Measurements from ENCODE around the gene MMP17.

The MMP17 gene

GRCh38 chr12:131833896-131834641 is 5.9 kb downstream of the MMP17 start:
- no peak for DNase-seq (ENCODE audit: low spot score)
- in situ Hi-C loops (cut with MboI; ENCODE audit: low sequenced_read_pairs, unreplicated experiment): no loop called here
- peak; percentile 25 for TF ChIP-seq CTCF (IDR thresholded peaks at IDR 0.05; ENCODE audit: borderline replicate concordance, control extremely low read depth, extremely low read depth, insufficient read depth, missing control alignments)

- TF ChIP-seq CTCF (IDR thresholded peaks at IDR 0.05; ENCODE audit: borderline replicate concordance, control extremely low read depth, extremely low read depth, insufficient read depth, missing control alignments): no peak
- in situ Hi-C loops (cut with MboI; ENCODE audit: low sequenced_read_pairs, unreplicated experiment): no loop called here
- no peak for DNase-seq (ENCODE audit: low spot score)
Observed at GRCh38 chr12:131834798-131835615, 6.8 kb downstream of the MMP17 start.

GRCh38 chr12:131835616-131836171 is 7.5 kb downstream of the MMP17 start:
- no peak for TF ChIP-seq CTCF (IDR thresholded peaks at IDR 0.05; ENCODE audit: borderline replicate concordance, control extremely low read depth, extremely low read depth, insufficient read depth, missing control alignments)
- in situ Hi-C loops (cut with MboI; ENCODE audit: low sequenced_read_pairs, unreplicated experiment): no loop called here
- DNase-seq (ENCODE audit: low spot score): no peak

- DNase-seq (ENCODE audit: low spot score): no peak
- in situ Hi-C loops (cut with MboI; ENCODE audit: low sequenced_read_pairs, unreplicated experiment): no loop called here
Observed at GRCh38 chr12:131836193-131836592, 8.0 kb downstream of the MMP17 start.

GRCh38 chr12:131836714-131837397 is 8.7 kb downstream of the MMP17 start:
- in situ Hi-C loops (cut with MboI; ENCODE audit: low sequenced_read_pairs, unreplicated experiment): no loop called here
- TF ChIP-seq CTCF (IDR thresholded peaks at IDR 0.05; ENCODE audit: borderline replicate concordance, control extremely low read depth, extremely low read depth, insufficient read depth, missing control alignments): no peak
- DNase-seq (ENCODE audit: low spot score): no peak

More at GRCh38 chr12:131836193-131836592, 8.0 kb downstream of the MMP17 start:
- peak; percentile 30 for TF ChIP-seq CTCF (IDR thresholded peaks at IDR 0.05; ENCODE audit: borderline replicate concordance, control extremely low read depth, extremely low read depth, insufficient read depth, missing control alignments)

Data from GM13976 (cell line).